KMS-11 (cell line): ENCODE results near the gene CCDC14.
A peak's percentile ranks its signal among the peaks of the same experiment; 100 is the strongest.

Source experiments
- H2AFZ ChIP-seq: fragments of 200-600 bp; sonication (generic); 2 replicates; pipeline ENCODE4 v1.6.1; 2016; ENCODE audit warnings: antibody characterized with exemption, mixed run types, low read depth
- H3K27ac ChIP-seq: fragments of 200-600 bp; sonication (generic); 2 replicates; pipeline ENCODE4 v1.6.1; 2016; ENCODE audit warnings: mild to moderate bottlenecking, mixed run types
- H3K27me3 ChIP-seq: fragments of 200-600 bp; sonication (generic); 2 replicates; pipeline ENCODE4 v1.6.1; 2017; ENCODE audit warnings: mild to moderate bottlenecking, low read depth, mixed run types, moderate library complexity; ENCODE audit not compliant: insufficient read depth
- H3K36me3 ChIP-seq: fragments of 200-600 bp; sonication (generic); 2 replicates; pipeline ENCODE4 v1.6.1; 2017; ENCODE audit warnings: mild to moderate bottlenecking, mixed run types; ENCODE audit not compliant: insufficient read depth
- H3K4me1 ChIP-seq: fragments of 200-600 bp; sonication (generic); 2 replicates; pipeline ENCODE4 v1.6.1; 2016; ENCODE audit warnings: mild to moderate bottlenecking, low read depth, mixed run types; ENCODE audit not compliant: poor library complexity, severe bottlenecking
- H3K4me2 ChIP-seq: fragments of 200-600 bp; sonication (generic); 2 replicates; pipeline ENCODE4 v1.7.0; 2016; ENCODE audit warnings: mild to moderate bottlenecking, mixed run types
- H3K4me3 ChIP-seq: fragments of 200-600 bp; sonication (generic); IDR thresholded peaks from 2 replicates; pipeline ENCODE4 v1.6.1; 2017; ENCODE audit warnings: low read depth, low read length, mixed read lengths; ENCODE audit not compliant: insufficient read depth
- H3K79me2 ChIP-seq: fragments of 200-600 bp; sonication (generic); 2 replicates; pipeline ENCODE4 v1.6.1; 2016; ENCODE audit warnings: low read depth, mixed run types; ENCODE audit not compliant: insufficient read depth
- H3K9ac ChIP-seq: fragments of 200-600 bp; sonication (generic); 2 replicates; pipeline ENCODE4 v1.6.1; 2016; ENCODE audit warnings: mild to moderate bottlenecking, mixed run types
- H4K20me1 ChIP-seq: fragments of 200-600 bp; sonication (generic); 2 replicates; pipeline ENCODE4 v1.6.1; 2016; ENCODE audit warnings: mild to moderate bottlenecking, mixed run types; ENCODE audit not compliant: insufficient read depth
- CTCF ChIP-seq: fragments of 200-600 bp; sonication (generic); conservative IDR thresholded peaks from 2 replicates; pipeline ENCODE4 v1.6.1; 2017; ENCODE audit warnings: low read depth, mild to moderate bottlenecking, antibody characterized with exemption, low read length, moderate library complexity, mixed read lengths

CCDC14 gene

GRCh38 chr3:123884993-123885392 lies 76.0 kb downstream of the CCDC14 start:
- H2AFZ ChIP-seq, result no peak overlapping the region
- H3K27ac ChIP-seq, result no peak overlapping the region
- no peaks in the 10 kb centered on the region for H3K36me3 ChIP-seq
- no peaks in the 10 kb centered on the region for H3K27me3 ChIP-seq
- H3K9ac ChIP-seq, result no peak overlapping the region
- H4K20me1 ChIP-seq, result no peaks in the 10 kb centered on the region
- no peaks in the 10 kb centered on the region for H3K79me2 ChIP-seq
- no peak for TF ChIP-seq CTCF
- peaks cover 40% of the 10 kb centered on the region for H3K4me1 ChIP-seq
- H3K4me3 ChIP-seq, result no peak overlapping the region
- no peak overlapping the region; the same call in 1 of the 2 replicates for H3K4me2 ChIP-seq

GRCh38 chr3:123884203-123884831 lies 76.7 kb downstream of the CCDC14 start, which contains the start of gene MYLK:
Gene MYLK, minus strand, starts transcription at chr3:123884332. Its CDS starts 90,491 bp downstream, at chr3:123793841.
- H3K4me3 ChIP-seq, result no peak within 1 kb of the TSS
- H3K4me1 ChIP-seq, result peaks cover 40% of the 10 kb centered on the region
- no peaks in the 10 kb centered on the region for H3K79me2 ChIP-seq
- no peaks in the 10 kb centered on the region for H3K36me3 ChIP-seq
- TF ChIP-seq CTCF, result no peak
- H4K20me1 ChIP-seq, result no peaks in the 10 kb centered on the region
- H3K27ac ChIP-seq, result no peak within 1 kb of the TSS
- peak within 1 kb of the TSS; percentile 55 for H3K9ac ChIP-seq
- H3K27me3 ChIP-seq, result no peaks in the 10 kb centered on the region
- H2AFZ ChIP-seq, result peak within 1 kb of the TSS; percentile 83
- H3K4me2 ChIP-seq, result peak within 1 kb of the TSS; percentile 43

GRCh38 chr3:123883701-123884202 lies 77.3 kb downstream of the CCDC14 start:
- Histone ChIP-seq H3K79me2 (no peaks in the 10 kb centered on the region), H3K27ac (no peak overlapping the region), H3K4me2 (peak overlapping the region; percentile 36), H3K4me3 (no peak overlapping the region), H3K27me3 (no peaks in the 10 kb centered on the region), H3K9ac (peak overlapping the region; percentile 55), H4K20me1 (no peaks in the 10 kb centered on the region), H3K4me1 (peaks cover 40% of the 10 kb centered on the region), H2AFZ (peak overlapping the region; percentile 80), H3K36me3 (no peaks in the 10 kb centered on the region)
- TF ChIP-seq CTCF, result no peak

- Histone ChIP-seq H3K4me3 (no peak overlapping the region), H3K4me1 (peaks cover 40% of the 10 kb centered on the region), H3K9ac (no peak overlapping the region), H3K36me3 (no peaks in the 10 kb centered on the region), H3K27ac (no peak overlapping the region), H3K27me3 (no peaks in the 10 kb centered on the region), H3K79me2 (no peaks in the 10 kb centered on the region), H2AFZ (peak overlapping the region; percentile 80; the same call in 1 of the 2 replicates), H4K20me1 (no peaks in the 10 kb centered on the region), H3K4me2 (peak overlapping the region; percentile 36)
- TF ChIP-seq CTCF, result no peak
These were observed 77.9 kb downstream of the CCDC14 start for GRCh38 chr3:123883111-123883510.
